ENCODE data around the gene LRP3.
A peak's percentile ranks its signal among the peaks of the same experiment; 100 is the strongest.
"Not testable (repeated sequence)": the region's sequence is repeated elsewhere in the genome, so short reads cannot be mapped to it uniquely, and the experiment has no call there.

The LRP3 gene, protein sequence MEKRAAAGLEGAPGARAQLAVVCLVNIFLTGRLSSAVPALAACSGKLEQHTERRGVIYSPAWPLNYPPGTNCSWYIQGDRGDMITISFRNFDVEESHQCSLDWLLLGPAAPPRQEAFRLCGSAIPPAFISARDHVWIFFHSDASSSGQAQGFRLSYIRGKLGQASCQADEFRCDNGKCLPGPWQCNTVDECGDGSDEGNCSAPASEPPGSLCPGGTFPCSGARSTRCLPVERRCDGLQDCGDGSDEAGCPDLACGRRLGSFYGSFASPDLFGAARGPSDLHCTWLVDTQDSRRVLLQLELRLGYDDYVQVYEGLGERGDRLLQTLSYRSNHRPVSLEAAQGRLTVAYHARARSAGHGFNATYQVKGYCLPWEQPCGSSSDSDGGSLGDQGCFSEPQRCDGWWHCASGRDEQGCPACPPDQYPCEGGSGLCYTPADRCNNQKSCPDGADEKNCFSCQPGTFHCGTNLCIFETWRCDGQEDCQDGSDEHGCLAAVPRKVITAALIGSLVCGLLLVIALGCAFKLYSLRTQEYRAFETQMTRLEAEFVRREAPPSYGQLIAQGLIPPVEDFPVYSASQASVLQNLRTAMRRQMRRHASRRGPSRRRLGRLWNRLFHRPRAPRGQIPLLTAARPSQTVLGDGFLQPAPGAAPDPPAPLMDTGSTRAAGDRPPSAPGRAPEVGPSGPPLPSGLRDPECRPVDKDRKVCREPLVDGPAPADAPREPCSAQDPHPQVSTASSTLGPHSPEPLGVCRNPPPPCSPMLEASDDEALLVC

GRCh38 chr19:33193865-33194362 lies at the start of gene LRP3:
TSS of gene LRP3 (plus strand) at chr19:33194330. CDS start at chr19:33194786, 456 bp downstream.
- DNase-seq, result peak; percentile 16

- DNase-seq, result no peak
These were observed 47.9 kb upstream of the LRP3 start for GRCh38 chr19:33146209-33146608.

DNA sequence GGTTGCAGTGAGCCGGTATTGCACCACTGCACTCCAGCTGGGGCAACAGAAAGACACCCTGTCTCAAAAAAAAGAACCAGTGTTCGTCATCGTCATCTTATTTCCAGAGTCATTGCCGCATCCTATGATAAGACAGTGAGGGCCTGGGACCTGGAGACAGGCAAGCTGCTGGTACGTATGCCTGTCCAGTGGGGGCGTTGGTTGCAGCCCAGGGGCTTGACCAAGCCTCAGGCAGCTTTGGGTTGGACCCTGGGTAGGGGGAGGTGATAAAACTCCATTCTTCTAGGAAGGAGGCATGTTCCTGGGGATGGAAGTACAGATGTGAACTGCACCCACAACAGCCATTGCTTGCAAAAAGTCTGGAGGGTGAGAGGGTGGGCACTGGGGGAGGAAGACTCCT lies 46.6 kb upstream of the LRP3 start:
- no peak for DNase-seq

DNA sequence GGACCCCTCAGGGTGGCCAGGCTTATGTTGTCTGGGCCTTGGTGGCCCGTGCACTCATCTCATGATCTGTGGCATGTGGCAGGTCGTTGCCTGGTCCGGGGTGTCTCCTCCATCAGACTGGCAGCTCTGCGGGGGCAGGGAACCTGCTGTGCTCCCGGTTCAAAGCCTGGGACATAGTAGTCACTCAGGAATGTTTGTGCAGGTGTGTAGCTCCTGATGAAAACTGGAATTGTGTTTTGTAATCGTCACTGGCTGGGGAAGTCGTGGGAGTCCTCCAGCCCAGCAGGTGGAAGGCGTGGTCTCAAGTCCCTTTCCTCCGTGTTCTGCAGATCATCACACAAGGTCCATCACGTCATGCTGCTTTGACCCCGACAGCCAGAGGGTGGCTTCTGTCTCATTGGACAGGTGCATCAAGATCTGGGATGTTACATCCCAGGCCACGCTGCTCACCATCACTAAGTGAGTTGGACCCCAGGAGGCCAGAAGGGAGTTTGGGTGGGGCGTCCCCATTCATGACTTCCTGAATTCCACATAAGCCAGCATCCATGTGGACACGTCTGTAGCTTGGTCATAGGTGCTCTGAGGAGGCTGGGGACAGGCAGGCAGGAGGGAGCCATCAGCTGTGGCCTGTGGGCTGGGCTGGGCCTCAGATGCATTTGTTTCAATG lies 43.1 kb upstream of the LRP3 start:
- no peak for DNase-seq

GRCh38 chr19:33152176-33152575 lies 42.0 kb upstream of the LRP3 start:
- no peak for DNase-seq

DNA sequence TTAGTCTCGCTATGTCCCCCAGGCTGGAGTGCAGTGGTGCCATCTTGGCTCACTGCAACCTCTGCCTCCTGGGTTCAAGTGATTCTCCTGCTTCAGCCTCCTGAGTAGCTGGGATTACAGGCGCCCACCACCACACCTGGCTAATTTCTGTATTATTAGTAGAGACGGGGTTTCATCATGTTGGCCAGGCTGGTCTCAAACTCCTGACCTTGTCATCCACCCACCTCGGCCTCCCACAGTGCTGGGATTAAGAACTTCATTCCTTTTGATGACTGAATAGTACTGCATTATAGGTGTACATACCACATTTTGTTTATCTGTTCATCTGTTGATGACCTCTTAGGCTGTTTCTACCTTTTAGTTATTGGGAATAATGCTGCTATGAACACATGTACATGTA lies 41.5 kb upstream of the LRP3 start:
- not testable (repeated sequence) for DNase-seq

- DNase-seq, result not testable (repeated sequence)
These were observed 39.8 kb upstream of the LRP3 start for GRCh38 chr19:33154313-33154712.

DNA sequence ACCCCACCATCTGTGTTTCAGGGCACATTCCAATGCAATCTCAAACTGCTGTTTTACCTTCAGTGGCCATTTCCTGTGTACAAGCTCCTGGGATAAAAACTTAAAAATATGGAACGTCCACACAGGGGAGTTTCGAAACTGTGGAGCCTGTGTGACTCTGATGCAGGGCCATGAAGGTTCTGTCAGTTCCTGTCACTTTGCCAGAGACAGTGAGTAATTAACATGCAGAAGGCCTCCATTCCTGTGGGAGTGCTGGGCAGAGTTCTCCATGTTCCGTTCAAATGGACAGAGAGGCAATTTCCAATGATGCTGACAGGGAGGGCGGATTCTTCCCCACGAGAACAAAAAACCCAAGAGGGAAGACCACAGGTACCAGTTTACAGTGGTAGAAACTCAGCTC lies 37.8 kb upstream of the LRP3 start:
- DNase-seq, result no peak

DNA sequence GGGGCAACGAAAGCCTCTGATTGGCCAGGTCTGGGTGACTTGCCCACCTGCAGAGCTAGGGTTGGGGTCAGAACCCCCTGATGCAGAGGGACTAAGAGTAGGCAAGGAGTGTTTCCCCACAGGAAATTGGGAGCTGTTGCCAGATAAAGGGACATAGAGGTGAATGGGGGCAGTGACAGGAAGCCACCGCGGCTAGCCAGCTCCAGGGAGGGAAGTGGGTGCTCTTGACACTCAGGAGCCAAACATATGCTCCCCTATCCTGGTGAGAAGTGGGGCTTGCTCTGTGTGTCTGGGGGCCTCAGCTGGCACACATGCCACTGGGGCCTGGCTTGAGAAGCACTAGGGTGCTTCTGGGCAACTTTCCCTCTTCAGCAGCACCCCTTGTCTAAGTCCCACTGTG lies 36.2 kb upstream of the LRP3 start:
- no peak for DNase-seq

- DNase-seq, result no peak
These were observed 35.8 kb upstream of the LRP3 start for GRCh38 chr19:33158365-33158764.

GRCh38 chr19:33159149-33159548 lies 35.0 kb upstream of the LRP3 start:
- no peak for DNase-seq

- DNase-seq, result no peak
These were observed 34.2 kb upstream of the LRP3 start for GRCh38 chr19:33159893-33160292.

DNA sequence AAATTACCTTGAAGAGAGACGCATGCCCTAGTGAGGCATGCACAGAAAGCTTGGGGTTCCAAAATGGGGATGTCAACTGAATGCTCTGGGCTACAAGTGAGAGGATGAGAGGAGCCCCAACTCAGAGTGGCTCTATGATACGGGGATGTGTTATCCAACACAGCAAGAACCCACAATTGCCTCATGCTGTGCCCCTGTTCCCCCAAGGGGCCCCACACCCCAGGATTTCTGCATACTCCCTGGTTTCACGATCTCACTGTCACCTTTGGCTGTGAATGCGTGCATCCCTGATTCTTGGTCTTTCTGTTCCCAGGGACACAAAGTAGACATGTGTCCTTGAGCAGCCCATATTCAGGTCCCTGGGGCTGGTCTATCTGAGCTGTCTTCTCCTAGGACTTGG lies 32.9 kb upstream of the LRP3 start:
- DNase-seq, result no peak

DNA sequence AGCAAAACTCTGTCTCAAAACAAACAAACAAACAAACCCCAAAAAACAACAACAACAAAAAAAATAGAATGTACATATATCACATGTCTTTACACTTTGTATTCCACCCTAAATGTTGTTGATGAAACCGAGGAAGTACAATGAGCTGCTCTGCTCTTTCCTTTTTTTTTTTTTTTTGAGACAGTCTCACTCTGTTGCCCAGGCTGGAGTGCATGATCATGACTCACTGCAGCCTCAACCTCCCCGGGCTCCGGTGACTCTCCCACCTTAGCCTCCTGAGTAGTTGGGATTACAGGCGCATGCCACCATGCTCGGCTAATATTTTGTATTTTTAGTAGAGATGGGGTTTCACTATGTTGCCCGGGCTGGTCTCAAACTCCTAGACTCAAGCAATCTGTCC lies 30.6 kb upstream of the LRP3 start:
- no peak for DNase-seq

GRCh38 chr19:33166037-33166436 lies 28.1 kb upstream of the LRP3 start:
- not testable (repeated sequence) for DNase-seq

DNA sequence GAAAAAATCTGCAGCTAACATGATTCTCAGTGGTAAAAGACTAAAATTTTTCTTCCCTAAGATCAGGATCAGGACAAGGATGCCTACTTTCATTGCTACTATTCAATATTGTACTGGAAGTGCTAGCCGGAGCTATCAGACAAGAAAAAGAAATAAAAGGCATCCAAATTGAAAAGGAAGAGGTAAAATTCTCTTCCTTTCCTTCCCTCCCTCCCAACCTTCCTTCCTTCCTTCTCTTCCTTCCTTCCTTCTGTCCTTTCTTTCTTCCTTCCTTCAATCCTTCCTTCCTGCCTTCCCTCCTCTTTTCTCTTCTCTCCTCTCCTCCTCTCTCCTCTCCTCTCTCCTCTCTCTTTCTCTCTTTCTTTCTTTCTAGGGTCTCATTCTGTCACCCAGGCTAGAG lies 26.7 kb upstream of the LRP3 start:
- no peak for DNase-seq

GRCh38 chr19:33168528-33168927 lies 25.6 kb upstream of the LRP3 start:
- DNase-seq, result no peak

GRCh38 chr19:33171222-33171795 lies 22.8 kb upstream of the LRP3 start:
- no peak for DNase-seq

- no peak for DNase-seq
These were observed 22.2 kb upstream of the LRP3 start for GRCh38 chr19:33171916-33172359.

DNA sequence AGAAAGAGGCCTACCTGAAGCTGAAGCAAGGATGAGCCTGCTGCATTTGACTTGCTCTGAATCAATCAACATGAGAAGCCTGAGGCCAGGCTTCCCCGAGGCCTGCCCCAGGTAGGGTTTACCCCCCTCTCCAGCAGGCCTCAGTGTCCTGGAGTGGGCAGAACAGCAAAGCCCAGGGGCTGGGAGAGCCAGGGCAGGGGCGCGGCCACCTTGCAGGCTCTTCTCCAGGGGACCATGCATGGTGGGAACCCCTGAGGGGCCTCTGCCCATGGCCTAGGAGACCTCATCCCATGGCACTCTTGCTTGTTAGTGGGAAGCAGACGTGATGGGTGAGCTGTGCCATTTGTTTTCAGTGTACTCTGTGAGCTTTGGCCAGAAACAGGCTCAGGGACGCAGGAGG lies 19.9 kb upstream of the LRP3 start:
- DNase-seq, result no peak

DNA sequence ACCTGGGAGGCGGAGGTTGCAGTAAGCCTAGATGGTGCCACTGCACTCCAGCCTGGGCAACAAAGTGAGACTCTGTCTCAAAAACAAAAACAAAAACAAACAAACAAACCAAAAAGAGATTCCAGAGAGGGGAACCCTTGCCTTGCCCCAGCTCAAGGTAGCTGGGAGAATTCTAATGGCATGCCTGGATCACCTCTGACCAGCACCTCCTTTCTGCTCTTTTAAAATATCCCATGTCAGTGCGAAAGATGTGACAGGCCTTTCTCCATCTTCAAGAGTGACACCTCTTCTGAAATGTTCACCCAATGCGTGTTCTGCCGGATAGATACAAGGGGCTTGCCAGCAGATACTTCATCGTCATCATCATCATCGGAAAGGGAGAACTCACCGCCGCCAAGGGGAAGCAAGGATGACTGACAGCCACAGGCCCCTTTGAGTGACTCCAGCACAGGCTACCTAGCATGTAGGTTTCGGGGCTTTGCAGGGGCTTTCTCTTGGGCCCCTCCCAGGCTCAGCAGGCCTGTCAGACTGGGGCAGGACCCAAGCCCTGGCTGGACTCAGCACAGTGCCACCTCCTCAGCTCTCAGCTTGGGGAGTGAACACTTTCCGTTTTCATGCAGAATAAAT lies 18.9 kb upstream of the LRP3 start:
- no peak for DNase-seq

GRCh38 chr19:33175886-33176669 lies 18.1 kb upstream of the LRP3 start:
- peak; percentile 42 for DNase-seq
